Sigmoid colon (tissue), 7 donors: Measurements from ENCODE around the gene EBP. TPM values are rescaled to one million over a fixed set of nuclear protein-coding genes. Genes with fewer than 3 reads are reported as not detected.

ENCODE experiments used
- DNase-seq: peaks from one replicate; pipeline ENCODE4 v3.0.0-alpha.2; 2019
- H3K27ac ChIP-seq, 4 donors: fragments of 200-600 bp; sonication (generic); one replicate each; pipeline ENCODE4 v1.5.1; 2016 to 2019; ENCODE audit warnings: mild to moderate bottlenecking in 1 of 4
- H3K27me3 ChIP-seq, 3 donors: fragments of 200-600 bp; sonication (generic); one replicate each; pipeline ENCODE4 v1.5.1; 2019; ENCODE audit warnings: mild to moderate bottlenecking in 1 of 3
- H3K36me3 ChIP-seq, 4 donors: fragments of 200-600 bp; sonication (generic); one replicate each; pipeline ENCODE4 v1.5.1; 2016 to 2019
- H3K4me1 ChIP-seq, 4 donors: fragments of 200-600 bp; sonication (generic); one replicate each; pipeline ENCODE4 v1.5.1; 2017 to 2019
- H3K4me3 ChIP-seq, 4 donors: fragments of 200-600 bp; sonication (generic); one replicate each; pipeline ENCODE4 v1.5.1; 2017 to 2019; ENCODE audit warnings: mild to moderate bottlenecking in 2 of 4, moderate library complexity in 1 of 4
- H3K9me3 ChIP-seq, 4 donors: fragments of 200-600 bp in 3 of 4; sonication (generic) in 3 of 4; one replicate each; pipeline versions ENCODE4 v1.5.1 to v1.6.1; 2013 to 2019
- CTCF ChIP-seq, 4 experiments: fragments of 450-650 bp in 3 of 4; fragments of 200-600 bp in 1 of 4; IDR thresholded peaks; one replicate each; pipeline ENCODE4 v1.5.1; 2016 to 2019; ENCODE audit warnings: antibody characterized with exemption in 4 of 4, mild to moderate bottlenecking in 3 of 4, moderate library complexity in 2 of 4
- EP300 ChIP-seq, 4 donors: sonication (generic); formaldehyde crosslinking; IDR thresholded peaks; one replicate each; pipeline ENCODE4 v1.6.1; 2017; ENCODE audit warnings: antibody characterized with exemption in 4 of 4
- POLR2A ChIP-seq, 2 donors: fragments of 450-650 bp; IDR thresholded peaks; one replicate each; pipeline ENCODE4 v1.6.1; 2016; ENCODE audit warnings: antibody characterized with exemption in 2 of 2, mild to moderate bottlenecking in 2 of 2, moderate library complexity in 2 of 2
- POLR2AphosphoS5 ChIP-seq, 4 donors: sonication (generic); formaldehyde crosslinking; IDR thresholded peaks; one replicate each; pipeline ENCODE4 v1.6.1; 2017; ENCODE audit warnings: antibody characterized with exemption in 4 of 4
- WGBS, 2 donors: extraction: QIAGEN DNeasy Blood & Tissue Kit; methylation state at CpG; one replicate each; pipeline ENCODE4 v1.1.7; 2013; 5-methylcytosine and 5-hydroxymethylcytosine counted together
- intact Hi-C: fragments of 100-400 bp; cut with DNase I; formaldehyde crosslinking; loops from one replicate; pipeline ENCODE4 v1.15.1; 2023
- polyA plus RNA-seq, 3 donors: library from polyadenylated mRNA; stranded (reverse); fragments of 200-250 nt; gene quantifications; one replicate each; pipeline ENCODE4 v1.2.3, GENCODE V29; 2013
- total RNA-seq, 4 donors: library from RNA; depleted of rRNA; stranded (reverse); fragments of >200 nt; gene quantifications; one replicate each; pipeline ENCODE4 v1.1.0, GENCODE V29; 2016
- donor health status: healthy with polysubstance abuse.
- donor health status: Bipolar disorder and iron deficiency.
- donor health status: healthy.

EBP gene
- total and polyA plus RNA-seq, 7 donors = 14.3 to 310 (median 25.3) TPM

- TF ChIP-seq EP300 (IDR thresholded peaks at IDR 0.05) = no peak
- no peak for TF ChIP-seq CTCF (IDR thresholded peaks at IDR 0.05)
- TF ChIP-seq POLR2AphosphoS5 (IDR thresholded peaks at IDR 0.05) = no peak
- TF ChIP-seq POLR2A (IDR thresholded peaks at IDR 0.05) = no peak
- peaks cover 0 to 34% (median 9%) of the 10 kb centered on the region in 4 donors for H3K36me3 ChIP-seq
- intact Hi-C loops = no loop called here
Observed at GRCh38 chrX:48558271-48558670, 36.7 kb downstream of the EBP start.

GRCh38 chrX:48559636-48560035 lies 38.0 kb downstream of the EBP start:
- TF ChIP-seq EP300 (IDR thresholded peaks at IDR 0.05) (no peak), CTCF (IDR thresholded peaks at IDR 0.05) (no peak), POLR2AphosphoS5 (IDR thresholded peaks at IDR 0.05) (no peak), POLR2A (IDR thresholded peaks at IDR 0.05) (no peak)
- Histone ChIP-seq H3K4me1 (no peaks in the 10 kb centered on the region), H3K36me3 (peaks cover 0 to 34% (median 9%) of the 10 kb centered on the region in 4 donors), H3K27ac (no peak overlapping the region), H3K4me3 (no peak overlapping the region), H3K9me3 (no peaks in the 10 kb centered on the region), H3K27me3 (no peaks in the 10 kb centered on the region)
- WGBS, 2 donors = 95 to 97% methylated on average over 24 of the region's 24 CpGs
- peak; percentile 57 for DNase-seq
- intact Hi-C loops = no loop called here

More at GRCh38 chrX:48558271-48558670, 36.7 kb downstream of the EBP start:
- Histone ChIP-seq H3K27me3 (no peaks in the 10 kb centered on the region), H3K9me3 (no peaks in the 10 kb centered on the region), H3K27ac (no peak overlapping the region), H3K4me1 (no peaks in the 10 kb centered on the region), H3K4me3 (no peak overlapping the region)
- WGBS, 2 donors = 88 to 90% methylated on average over 4 of the region's 4 CpGs
- no peak for DNase-seq

GRCh38 chrX:48560056-48560455 lies 38.4 kb downstream of the EBP start:
- Histone ChIP-seq H3K9me3 (no peaks in the 10 kb centered on the region), H3K27ac (no peak overlapping the region), H3K36me3 (peaks cover 0 to 34% (median 9%) of the 10 kb centered on the region in 4 donors), H3K4me3 (no peak overlapping the region), H3K4me1 (no peaks in the 10 kb centered on the region), H3K27me3 (no peaks in the 10 kb centered on the region)
- intact Hi-C loops = no loop called here
- TF ChIP-seq EP300 (IDR thresholded peaks at IDR 0.05) (no peak), CTCF (IDR thresholded peaks at IDR 0.05) (no peak), POLR2A (IDR thresholded peaks at IDR 0.05) (no peak), POLR2AphosphoS5 (IDR thresholded peaks at IDR 0.05) (no peak)
- peak; percentile 38 for DNase-seq
- WGBS, 2 donors = 97 to 98% methylated on average over 14 of the region's 14 CpGs

GRCh38 chrX:48560681-48561080 lies 39.1 kb downstream of the EBP start:
- Histone ChIP-seq H3K4me1 (no peaks in the 10 kb centered on the region), H3K36me3 (peaks cover 0 to 34% (median 9%) of the 10 kb centered on the region in 4 donors), H3K27ac (no peak overlapping the region), H3K9me3 (no peaks in the 10 kb centered on the region), H3K27me3 (no peaks in the 10 kb centered on the region), H3K4me3 (no peak overlapping the region)
- TF ChIP-seq CTCF (IDR thresholded peaks at IDR 0.05) = no peak
- TF ChIP-seq POLR2A (IDR thresholded peaks at IDR 0.05) = no peak
- no peak for TF ChIP-seq POLR2AphosphoS5 (IDR thresholded peaks at IDR 0.05)
- no peak for TF ChIP-seq EP300 (IDR thresholded peaks at IDR 0.05)
- no peak for DNase-seq
- 95 to 96% methylated on average over 12 of the region's 12 CpGs for WGBS, 2 donors
- intact Hi-C loops = no loop called here

- DNase-seq = no peak
- H3K4me3 ChIP-seq = no peak overlapping the region
- H3K4me1 ChIP-seq = no peaks in the 10 kb centered on the region
- no peaks in the 10 kb centered on the region for H3K9me3 ChIP-seq
- no peaks in the 10 kb centered on the region for H3K27me3 ChIP-seq
- WGBS, 2 donors = 70 to 73% methylated on average over 1 of the region's 1 CpG
- no peak for TF ChIP-seq CTCF (IDR thresholded peaks at IDR 0.05)
- no peak for TF ChIP-seq POLR2AphosphoS5 (IDR thresholded peaks at IDR 0.05)
- no peak for TF ChIP-seq POLR2A (IDR thresholded peaks at IDR 0.05)
- TF ChIP-seq EP300 (IDR thresholded peaks at IDR 0.05) = no peak
- no peak overlapping the region for H3K27ac ChIP-seq
- H3K36me3 ChIP-seq = no peaks in the 10 kb centered on the region
- intact Hi-C loops = no loop called here
Observed at GRCh38 chrX:48569958-48570357, 48.4 kb downstream of the EBP start.
